Smooth muscle cell (in vitro differentiated cells): ENCODE data around the gene SCAMP3. TPM values are rescaled to one million over a fixed set of nuclear protein-coding genes. Genes with fewer than 3 reads are reported as not detected.

ENCODE experiments used
- DNase-seq: peaks from one replicate; lab custom pipeline; 2025; ENCODE audit not compliant: unreplicated experiment; lab: John Stamatoyannopoulos, UW
- H2AFZ ChIP-seq: fragments of 200-600 bp; sonication (generic); 2 replicates; pipeline ENCODE4 v1.6.0; 2016; ENCODE audit warnings: antibody characterized with exemption, low read depth, mild to moderate bottlenecking
- H3F3A ChIP-seq: fragments of 200-600 bp; sonication (generic); 2 replicates; pipeline ENCODE4 v1.6.0; 2017; ENCODE audit warnings: antibody characterized with exemption, low read depth
- H3K27ac ChIP-seq: fragments of 200-600 bp; sonication (generic); 2 replicates; pipeline ENCODE4 v1.5.1; 2016; ENCODE audit warnings: low read depth, mild to moderate bottlenecking
- H3K27me3 ChIP-seq: fragments of 200-600 bp; sonication (generic); 2 replicates; pipeline ENCODE4 v1.6.1; 2016; ENCODE audit warnings: low read depth, mild to moderate bottlenecking
- H3K36me3 ChIP-seq: fragments of 200-600 bp; sonication (generic); 2 replicates; pipeline ENCODE4 v1.5.1; 2016; ENCODE audit warnings: low read depth
- H3K4me1 ChIP-seq: fragments of 200-600 bp; sonication (generic); 2 replicates; pipeline ENCODE4 v1.5.1; 2016; ENCODE audit warnings: low read depth
- H3K4me2 ChIP-seq: fragments of 200-600 bp; sonication (generic); 2 replicates; pipeline ENCODE4 v1.6.0; 2016; ENCODE audit warnings: mild to moderate bottlenecking
- H3K4me3 ChIP-seq: fragments of 200-600 bp; sonication (generic); 2 replicates; pipeline ENCODE4 v1.5.1; 2016; ENCODE audit warnings: mild to moderate bottlenecking
- H3K79me2 ChIP-seq: fragments of 200-600 bp; sonication (generic); 2 replicates; pipeline ENCODE4 v1.6.0; 2016; ENCODE audit warnings: low read depth, mild to moderate bottlenecking
- H3K9ac ChIP-seq: fragments of 200-600 bp; sonication (generic); 2 replicates; pipeline ENCODE4 v1.6.0; 2016; ENCODE audit warnings: low read depth
- H3K9me3 ChIP-seq: fragments of 200-600 bp; sonication (generic); replicated peaks from 2 replicates; pipeline ENCODE4 v1.5.1; 2016; ENCODE audit warnings: low read depth
- H4K20me1 ChIP-seq: fragments of 200-600 bp; sonication (generic); 2 replicates; pipeline ENCODE4 v1.6.0; 2016; ENCODE audit warnings: low read depth
- WGBS: methylation state at CpG from one replicate; pipeline ENCODE4 v1.1.7; 2016; ENCODE audit warnings: low lambda C conversion rate; 5-methylcytosine and 5-hydroxymethylcytosine counted together
- polyA plus RNA-seq: library from polyadenylated mRNA; unstranded; fragments of >200 nt; fragmentation: Nextera tagmentation; extraction: Ambion mirVana; gene quantifications from 2 replicates; pipeline ENCODE4 v1.2.1, GENCODE V29; 2016
- total RNA-seq: library from RNA; depleted of rRNA; stranded (reverse); fragments of >200 nt; gene quantifications from 2 replicates; pipeline ENCODE4 v1.2.3, GENCODE V29; 2014
- TF ChIP-seq, protein P1 (sequence below): fragments of 200-600 bp; sonication (generic); IDR thresholded peaks from 2 replicates; pipeline ENCODE4 v1.5.1; 2017; ENCODE audit warnings: borderline replicate concordance, mild to moderate bottlenecking, antibody characterized with exemption; ENCODE audit not compliant: insufficient read depth, poor library complexity, severe bottlenecking

Gene SCAMP3
- total and polyA plus RNA-seq, 2 experiments from 2014 or later, result 51.4 to 118 TPM

DNA sequence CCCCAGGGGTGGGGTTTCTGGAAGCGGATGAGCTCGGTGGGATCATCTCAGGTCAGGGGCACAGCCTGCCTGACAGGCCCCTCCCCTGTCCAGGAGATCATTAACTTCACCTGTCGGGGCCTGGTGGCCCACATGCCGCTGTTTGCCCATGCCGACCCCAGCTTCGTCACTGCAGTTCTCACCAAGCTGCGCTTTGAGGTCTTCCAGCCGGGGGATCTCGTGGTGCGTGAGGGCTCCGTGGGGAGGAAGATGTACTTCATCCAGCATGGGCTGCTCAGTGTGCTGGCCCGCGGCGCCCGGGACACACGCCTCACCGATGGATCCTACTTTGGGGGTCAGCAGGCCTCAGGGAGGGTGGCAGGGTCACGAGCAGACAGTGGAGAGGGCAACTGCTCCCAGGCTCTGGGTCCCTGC, 23.5 kb upstream of the SCAMP3 start:
- no peak overlapping the region for H3K9ac ChIP-seq

DNA sequence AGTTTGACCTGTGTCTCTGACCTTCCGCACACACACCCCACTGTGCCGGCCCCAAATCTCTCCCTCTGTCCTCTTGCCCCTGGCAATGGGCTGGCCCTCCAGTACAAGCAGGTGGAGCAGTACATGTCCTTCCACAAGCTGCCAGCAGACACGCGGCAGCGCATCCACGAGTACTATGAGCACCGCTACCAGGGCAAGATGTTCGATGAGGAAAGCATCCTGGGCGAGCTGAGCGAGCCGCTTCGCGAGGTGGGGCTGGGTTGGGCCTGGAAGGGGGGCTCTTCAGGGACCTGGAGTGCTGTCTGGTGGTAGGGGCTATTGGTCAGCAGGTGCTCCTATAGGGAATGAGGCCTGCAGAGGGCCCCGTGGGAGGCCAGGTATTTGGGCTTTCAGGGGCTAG, 22.9 kb upstream of the SCAMP3 start:
- TF ChIP-seq, protein P1, sequence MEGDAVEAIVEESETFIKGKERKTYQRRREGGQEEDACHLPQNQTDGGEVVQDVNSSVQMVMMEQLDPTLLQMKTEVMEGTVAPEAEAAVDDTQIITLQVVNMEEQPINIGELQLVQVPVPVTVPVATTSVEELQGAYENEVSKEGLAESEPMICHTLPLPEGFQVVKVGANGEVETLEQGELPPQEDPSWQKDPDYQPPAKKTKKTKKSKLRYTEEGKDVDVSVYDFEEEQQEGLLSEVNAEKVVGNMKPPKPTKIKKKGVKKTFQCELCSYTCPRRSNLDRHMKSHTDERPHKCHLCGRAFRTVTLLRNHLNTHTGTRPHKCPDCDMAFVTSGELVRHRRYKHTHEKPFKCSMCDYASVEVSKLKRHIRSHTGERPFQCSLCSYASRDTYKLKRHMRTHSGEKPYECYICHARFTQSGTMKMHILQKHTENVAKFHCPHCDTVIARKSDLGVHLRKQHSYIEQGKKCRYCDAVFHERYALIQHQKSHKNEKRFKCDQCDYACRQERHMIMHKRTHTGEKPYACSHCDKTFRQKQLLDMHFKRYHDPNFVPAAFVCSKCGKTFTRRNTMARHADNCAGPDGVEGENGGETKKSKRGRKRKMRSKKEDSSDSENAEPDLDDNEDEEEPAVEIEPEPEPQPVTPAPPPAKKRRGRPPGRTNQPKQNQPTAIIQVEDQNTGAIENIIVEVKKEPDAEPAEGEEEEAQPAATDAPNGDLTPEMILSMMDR, result no peak
- 96% methylated on average over 14 of the region's 14 CpGs for WGBS
- no peak overlapping the region for H2AFZ ChIP-seq

More for the DNA sequence above, 23.5 kb upstream of the SCAMP3 start:
- WGBS, result 93% methylated on average over 18 of the region's 18 CpGs
- Histone ChIP-seq H3K79me2 (no peaks in the 10 kb centered on the region), H3K27me3 (no peaks in the 10 kb centered on the region), H3K27ac (no peak overlapping the region), H4K20me1 (no peaks in the 10 kb centered on the region), H3F3A (no peaks in the 10 kb centered on the region), H3K36me3 (no peaks in the 10 kb centered on the region), H3K4me3 (no peak overlapping the region), H2AFZ (no peak overlapping the region), H3K4me2 (no peak overlapping the region), H3K9me3 (no peaks in the 10 kb centered on the region), H3K4me1 (no peaks in the 10 kb centered on the region)
- DNase-seq, result no peak
- TF ChIP-seq, protein P1, result no peak

DNA sequence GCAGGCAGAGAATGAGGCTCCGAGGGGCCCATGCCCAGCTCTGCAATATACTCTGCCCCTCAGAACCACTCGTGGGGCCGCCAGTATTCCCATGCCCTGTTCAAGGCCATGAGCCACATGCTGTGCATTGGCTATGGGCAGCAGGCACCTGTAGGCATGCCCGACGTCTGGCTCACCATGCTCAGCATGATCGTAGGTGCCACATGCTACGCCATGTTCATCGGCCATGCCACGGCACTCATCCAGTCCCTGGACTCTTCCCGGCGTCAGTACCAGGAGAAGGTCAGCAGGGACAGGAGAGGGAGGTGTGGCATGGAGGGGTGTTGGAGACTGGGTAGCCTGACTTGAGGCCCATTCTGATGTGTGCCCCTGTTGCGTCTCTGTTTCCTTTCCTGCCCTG, 22.3 kb upstream of the SCAMP3 start:
- WGBS, result 93% methylated on average over 12 of the region's 12 CpGs
- H3K4me1 ChIP-seq, result no peaks in the 10 kb centered on the region
- no peaks in the 10 kb centered on the region for H4K20me1 ChIP-seq
- TF ChIP-seq, protein P1, result no peak
- H3K4me3 ChIP-seq, result no peak overlapping the region
- no peak overlapping the region for H3K9ac ChIP-seq
- no peaks in the 10 kb centered on the region for H3K9me3 ChIP-seq
- H2AFZ ChIP-seq, result no peak overlapping the region
- no peak overlapping the region for H3K27ac ChIP-seq
- DNase-seq, result no peak
- H3K79me2 ChIP-seq, result no peaks in the 10 kb centered on the region
- H3F3A ChIP-seq, result no peaks in the 10 kb centered on the region
- no peaks in the 10 kb centered on the region for H3K27me3 ChIP-seq
- no peak overlapping the region for H3K4me2 ChIP-seq
- no peaks in the 10 kb centered on the region for H3K36me3 ChIP-seq

More for the DNA sequence above, 22.9 kb upstream of the SCAMP3 start:
- Histone ChIP-seq H3K4me2 (no peak overlapping the region), H4K20me1 (no peaks in the 10 kb centered on the region), H3K9ac (no peak overlapping the region), H3K9me3 (no peaks in the 10 kb centered on the region), H3K36me3 (no peaks in the 10 kb centered on the region), H3K27ac (no peak overlapping the region), H3K4me1 (no peaks in the 10 kb centered on the region), H3K27me3 (no peaks in the 10 kb centered on the region), H3F3A (no peaks in the 10 kb centered on the region), H3K79me2 (no peaks in the 10 kb centered on the region), H3K4me3 (no peak overlapping the region)
- DNase-seq, result no peak

DNA sequence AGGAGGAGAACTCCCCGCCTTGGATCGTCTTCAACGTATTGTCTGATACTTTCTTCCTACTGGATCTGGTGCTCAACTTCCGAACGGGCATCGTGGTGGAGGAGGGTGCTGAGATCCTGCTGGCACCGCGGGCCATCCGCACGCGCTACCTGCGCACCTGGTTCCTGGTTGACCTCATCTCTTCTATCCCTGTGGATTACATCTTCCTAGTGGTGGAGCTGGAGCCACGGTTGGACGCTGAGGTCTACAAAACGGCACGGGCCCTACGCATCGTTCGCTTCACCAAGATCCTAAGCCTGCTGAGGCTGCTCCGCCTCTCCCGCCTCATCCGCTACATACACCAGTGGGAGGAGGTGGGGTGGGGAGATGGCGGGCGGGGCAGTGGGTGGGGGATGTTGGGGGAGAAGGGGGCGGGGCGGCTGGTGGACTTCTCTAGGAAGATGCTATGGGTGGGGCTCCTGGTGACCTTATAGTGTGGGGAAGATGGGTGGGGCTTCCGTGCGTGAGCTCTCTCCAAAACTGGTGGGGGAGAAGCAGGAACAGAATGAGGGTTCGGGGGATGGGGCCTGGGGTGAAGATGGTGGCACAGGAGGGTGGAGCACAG, 20.4 kb upstream of the SCAMP3 start:
- Histone ChIP-seq H3K9ac (no peak overlapping the region), H3K4me3 (no peak overlapping the region), H4K20me1 (no peaks in the 10 kb centered on the region), H3K9me3 (no peaks in the 10 kb centered on the region), H3K4me2 (no peak overlapping the region), H3K4me1 (peaks cover 17% of the 10 kb centered on the region), H3K27me3 (no peaks in the 10 kb centered on the region), H3K79me2 (no peaks in the 10 kb centered on the region), H2AFZ (no peak overlapping the region), H3K36me3 (no peaks in the 10 kb centered on the region), H3F3A (no peaks in the 10 kb centered on the region), H3K27ac (no peak overlapping the region)
- TF ChIP-seq, protein P1, result no peak
- DNase-seq, result no peak
- WGBS, result 98% methylated on average over 28 of the region's 29 CpGs
